Loucy (cell line): ENCODE results near the gene NUP58.
"Not testable (repeated sequence)": the region's sequence is repeated elsewhere in the genome, so short reads cannot be mapped to it uniquely, and the experiment has no call there.

Source experiments
- H2AFZ ChIP-seq: fragments of 200-600 bp; sonication (generic); 2 replicates; pipeline ENCODE4 v1.6.0; 2016; ENCODE audit warnings: antibody characterized with exemption, mild to moderate bottlenecking, low read length, moderate library complexity
- H3F3A ChIP-seq: fragments of 200-600 bp; 2 replicates; pipeline ENCODE4 v1.6.0; 2016; ENCODE audit warnings: antibody characterized with exemption, low read depth, mild to moderate bottlenecking
- H3K27me3 ChIP-seq: fragments of 200-600 bp; sonication (generic); 2 replicates; pipeline ENCODE4 v1.6.1; 2014; ENCODE audit warnings: low read length, mild to moderate bottlenecking; ENCODE audit not compliant: insufficient read depth, poor library complexity, severe bottlenecking
- H3K36me3 ChIP-seq: fragments of 200-600 bp; sonication (generic); 2 replicates; pipeline ENCODE4 v1.6.1; 2016; ENCODE audit warnings: low read length; ENCODE audit not compliant: insufficient read depth
- H3K4me1 ChIP-seq: fragments of 200-600 bp; sonication (generic); 2 replicates; pipeline ENCODE4 v1.5.1; 2014; ENCODE audit warnings: low read length, mild to moderate bottlenecking; ENCODE audit not compliant: insufficient read depth, poor library complexity, severe bottlenecking
- H3K4me2 ChIP-seq: fragments of 200-600 bp; sonication (generic); 2 replicates; pipeline ENCODE4 v1.6.0; 2014; ENCODE audit warnings: antibody characterized with exemption, low read length, low read depth, mild to moderate bottlenecking; ENCODE audit not compliant: poor library complexity, severe bottlenecking
- H3K4me3 ChIP-seq: fragments of 200-600 bp; sonication (generic); 2 replicates; pipeline ENCODE4 v1.5.1; 2014; ENCODE audit warnings: low read length, mild to moderate bottlenecking, mixed read lengths; ENCODE audit not compliant: poor library complexity, severe bottlenecking
- H3K79me2 ChIP-seq: fragments of 200-600 bp; sonication (generic); 2 replicates; pipeline ENCODE4 v1.6.1; 2014; ENCODE audit warnings: low read length; ENCODE audit not compliant: insufficient read depth
- H3K9ac ChIP-seq: fragments of 200-600 bp; sonication (generic); 2 replicates; pipeline ENCODE4 v1.6.0; 2014; ENCODE audit warnings: mild to moderate bottlenecking, low read depth, low read length, moderate library complexity; ENCODE audit not compliant: poor library complexity, severe bottlenecking
- H3K9me2 ChIP-seq: fragments of 200-600 bp; sonication (generic); replicated peaks from 2 replicates; pipeline ENCODE4 v1.6.1; 2016; ENCODE audit warnings: low read depth, low read length, mixed read lengths
- H3K9me3 ChIP-seq: fragments of 200-600 bp; sonication (generic); 2 replicates; pipeline ENCODE4 v1.6.1; 2014; ENCODE audit warnings: mild to moderate bottlenecking, antibody characterized with exemption, low read length, low read depth; ENCODE audit not compliant: insufficient read depth
- H4K20me1 ChIP-seq: fragments of 200-600 bp; sonication (generic); 2 replicates; pipeline ENCODE4 v1.6.0; 2014; ENCODE audit warnings: antibody characterized with exemption, low read length, mild to moderate bottlenecking; ENCODE audit not compliant: insufficient read depth, poor library complexity, severe bottlenecking
- EZH2phosphoT487 ChIP-seq: fragments of 200-600 bp; IDR thresholded peaks from 2 replicates; pipeline ENCODE4 v1.6.1; 2018; ENCODE audit warnings: antibody characterized with exemption, mild to moderate bottlenecking, moderate library complexity, borderline replicate concordance
- TF ChIP-seq, protein P1 (sequence below): fragments of 200-600 bp; sonication (generic); conservative IDR thresholded peaks from 2 replicates; pipeline ENCODE4 v1.5.1; 2014; ENCODE audit warnings: mild to moderate bottlenecking, antibody characterized with exemption, low read length

Gene NUP58

DNA sequence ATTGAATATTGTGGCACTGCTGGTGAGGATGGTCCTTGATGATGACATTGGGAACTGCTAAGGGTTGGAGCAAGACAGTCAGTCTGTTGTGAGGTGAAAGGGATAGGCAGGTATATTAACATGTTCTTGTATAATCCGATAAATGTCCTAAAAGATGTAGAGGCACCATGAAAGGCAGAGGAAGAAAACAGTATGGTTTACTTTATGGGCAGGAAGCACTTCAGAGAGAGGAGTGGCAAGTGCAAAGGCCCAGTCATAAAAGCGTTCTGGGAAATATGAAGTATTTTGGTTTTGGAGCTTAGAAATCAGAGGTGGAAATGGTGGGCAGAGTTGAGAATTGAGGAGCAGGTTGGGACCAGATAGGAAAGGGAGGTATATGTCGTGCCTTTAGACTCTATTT is 9.5 kb downstream of the NUP58 start:
- H3K9me2 ChIP-seq, result no peaks in the 10 kb centered on the region
- H3K4me3 ChIP-seq, result no peak overlapping the region
- H4K20me1 ChIP-seq, result peaks cover 36% of the 10 kb centered on the region
- H3F3A ChIP-seq, result 0 out of 2 replicates have a peak, but pooled peaks cover 7% of the 10 kb centered on the region
- peaks cover 19% of the 10 kb centered on the region for H3K4me1 ChIP-seq
- no peak overlapping the region for H2AFZ ChIP-seq
- no peak overlapping the region for H3K4me2 ChIP-seq
- no peak overlapping the region for H3K9ac ChIP-seq
- TF ChIP-seq EZH2phosphoT487, result no peak
- TF ChIP-seq, protein P1, sequence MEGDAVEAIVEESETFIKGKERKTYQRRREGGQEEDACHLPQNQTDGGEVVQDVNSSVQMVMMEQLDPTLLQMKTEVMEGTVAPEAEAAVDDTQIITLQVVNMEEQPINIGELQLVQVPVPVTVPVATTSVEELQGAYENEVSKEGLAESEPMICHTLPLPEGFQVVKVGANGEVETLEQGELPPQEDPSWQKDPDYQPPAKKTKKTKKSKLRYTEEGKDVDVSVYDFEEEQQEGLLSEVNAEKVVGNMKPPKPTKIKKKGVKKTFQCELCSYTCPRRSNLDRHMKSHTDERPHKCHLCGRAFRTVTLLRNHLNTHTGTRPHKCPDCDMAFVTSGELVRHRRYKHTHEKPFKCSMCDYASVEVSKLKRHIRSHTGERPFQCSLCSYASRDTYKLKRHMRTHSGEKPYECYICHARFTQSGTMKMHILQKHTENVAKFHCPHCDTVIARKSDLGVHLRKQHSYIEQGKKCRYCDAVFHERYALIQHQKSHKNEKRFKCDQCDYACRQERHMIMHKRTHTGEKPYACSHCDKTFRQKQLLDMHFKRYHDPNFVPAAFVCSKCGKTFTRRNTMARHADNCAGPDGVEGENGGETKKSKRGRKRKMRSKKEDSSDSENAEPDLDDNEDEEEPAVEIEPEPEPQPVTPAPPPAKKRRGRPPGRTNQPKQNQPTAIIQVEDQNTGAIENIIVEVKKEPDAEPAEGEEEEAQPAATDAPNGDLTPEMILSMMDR, result no peak
- H3K9me3 ChIP-seq, result no peaks in the 10 kb centered on the region
- H3K27me3 ChIP-seq, result no peaks in the 10 kb centered on the region
- peaks cover 51% of the 10 kb centered on the region for H3K79me2 ChIP-seq
- peaks cover 70% of the 10 kb centered on the region for H3K36me3 ChIP-seq

DNA sequence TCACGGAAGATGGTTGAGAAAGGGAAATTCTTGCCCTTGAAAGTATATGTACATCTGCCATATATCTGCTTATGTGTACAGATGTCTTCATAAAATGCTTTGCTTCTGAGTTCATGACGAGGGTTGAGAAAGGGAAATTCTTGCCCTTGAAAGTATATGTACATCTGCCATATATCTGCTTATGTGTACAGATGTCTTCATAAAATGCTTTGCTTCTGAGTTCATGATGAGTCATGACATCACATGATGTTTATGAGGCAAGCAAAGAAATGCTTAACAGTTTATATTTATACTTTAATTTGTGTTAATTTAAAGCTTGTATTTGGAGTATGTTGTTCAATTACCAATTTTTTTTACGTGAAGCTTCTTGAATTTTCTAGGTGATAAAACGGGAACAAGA is 17.5 kb downstream of the NUP58 start:
- not testable (repeated sequence) for H3K4me1 ChIP-seq, H3K9ac ChIP-seq, H3K4me3 ChIP-seq, H2AFZ ChIP-seq, H3K4me2 ChIP-seq, H3K27me3 ChIP-seq, H3K9me2 ChIP-seq, H3F3A ChIP-seq, H3K9me3 ChIP-seq
- Histone ChIP-seq H3K36me3 (peaks cover 94% of the 10 kb centered on the region), H4K20me1 (peaks cover 24% of the 10 kb centered on the region), H3K79me2 (peaks cover 16% of the 10 kb centered on the region; the same call in 1 of the 2 replicates)

GRCh38 chr13:25319771-25320170 is 18.3 kb downstream of the NUP58 start:
- H3K9me3 ChIP-seq, result no peaks in the 10 kb centered on the region
- H3K27me3 ChIP-seq, result no peaks in the 10 kb centered on the region
- no peak overlapping the region for H3K4me3 ChIP-seq
- H3K79me2 ChIP-seq, result peaks cover 16% of the 10 kb centered on the region; the same call in 1 of the 2 replicates
- H2AFZ ChIP-seq, result no peak overlapping the region
- TF ChIP-seq, protein P1, result no peak
- no peak for TF ChIP-seq EZH2phosphoT487
- peaks cover 24% of the 10 kb centered on the region for H4K20me1 ChIP-seq
- no peak overlapping the region for H3K9ac ChIP-seq
- peaks cover 5% of the 10 kb centered on the region for H3K4me1 ChIP-seq
- H3F3A ChIP-seq, result no peaks in the 10 kb centered on the region
- no peaks in the 10 kb centered on the region for H3K9me2 ChIP-seq
- peaks cover 96% of the 10 kb centered on the region for H3K36me3 ChIP-seq
- H3K4me2 ChIP-seq, result no peak overlapping the region

DNA sequence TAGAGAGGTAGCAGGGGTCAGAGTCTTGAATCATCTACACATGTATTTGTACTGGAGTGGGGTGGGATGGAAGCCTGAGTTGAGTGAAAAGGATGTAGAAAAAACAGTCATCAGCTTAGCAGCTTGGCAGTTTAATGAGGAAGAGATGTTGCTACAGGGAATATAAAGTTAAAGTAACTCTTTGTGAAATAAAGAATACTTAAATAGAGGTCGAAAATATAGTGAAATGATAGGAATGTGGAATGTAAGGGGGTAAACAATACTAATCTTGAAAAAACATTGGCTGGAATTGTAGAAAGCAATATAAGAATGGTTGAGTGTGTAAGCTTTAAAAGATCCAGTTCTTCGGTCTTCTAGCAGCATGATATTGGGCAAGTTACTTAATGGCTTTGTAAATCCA is 22.7 kb downstream of the NUP58 start:
- Histone ChIP-seq H3K27me3 (no peaks in the 10 kb centered on the region), H4K20me1 (peaks cover 4% of the 10 kb centered on the region), H3K9me2 (no peaks in the 10 kb centered on the region), H3K9ac (no peak overlapping the region), H3K4me3 (no peak overlapping the region), H3K4me2 (no peak overlapping the region), H3F3A (no peaks in the 10 kb centered on the region), H3K79me2 (no peaks in the 10 kb centered on the region), H3K36me3 (peaks cover 94% of the 10 kb centered on the region), H2AFZ (no peak overlapping the region), H3K4me1 (no peaks in the 10 kb centered on the region), H3K9me3 (no peaks in the 10 kb centered on the region)
- TF ChIP-seq, protein P1, result no peak
- no peak for TF ChIP-seq EZH2phosphoT487
